Germinal center (tissue), 1 donor: ENCODE measurements around the gene RYR3.

ENCODE experiments used
- DNase-seq: peaks from one replicate; pipeline ENCODE4 v3.0.0; 2012; ENCODE audit warnings: mixed read lengths, low spot score

The RYR3 gene

GRCh38 chr15:33834892-33835743 lies 524.4 kb downstream of the RYR3 start:
- DNase-seq, result no peak

- DNase-seq, result no peak
These were observed 526.5 kb downstream of the RYR3 start for GRCh38 chr15:33837294-33837693.

- DNase-seq, result no peak
These were observed 528.8 kb downstream of the RYR3 start for GRCh38 chr15:33839540-33839939.

GRCh38 chr15:33840615-33841014 lies 529.8 kb downstream of the RYR3 start:
- no peak for DNase-seq

GRCh38 chr15:33844186-33844585 lies 533.4 kb downstream of the RYR3 start:
- DNase-seq, result no peak

- DNase-seq, result no peak
These were observed 533.8 kb downstream of the RYR3 start for GRCh38 chr15:33844597-33844996.

GRCh38 chr15:33846142-33846541 lies 535.4 kb downstream of the RYR3 start:
- DNase-seq, result no peak

- no peak for DNase-seq
These were observed 536.1 kb downstream of the RYR3 start for GRCh38 chr15:33846862-33847261.

- DNase-seq, result no peak
These were observed 537.2 kb downstream of the RYR3 start for GRCh38 chr15:33848011-33848410.

GRCh38 chr15:33851079-33851478 lies 540.3 kb downstream of the RYR3 start:
- DNase-seq, result no peak

- DNase-seq, result no peak
These were observed 541.3 kb downstream of the RYR3 start for GRCh38 chr15:33852094-33852493.

GRCh38 chr15:33852570-33852969 lies 541.8 kb downstream of the RYR3 start:
- DNase-seq, result no peak

- DNase-seq, result no peak
These were observed 547.0 kb downstream of the RYR3 start for GRCh38 chr15:33857726-33858125.

- no peak for DNase-seq
These were observed 548.1 kb downstream of the RYR3 start for GRCh38 chr15:33858836-33859235.

- no peak for DNase-seq
These were observed 549.3 kb downstream of the RYR3 start for GRCh38 chr15:33859992-33860545.

- DNase-seq, result no peak
These were observed 550.0 kb downstream of the RYR3 start for GRCh38 chr15:33860754-33861153.

GRCh38 chr15:33864360-33865075 lies 553.8 kb downstream of the RYR3 start:
- no peak for DNase-seq

- DNase-seq, result no peak
These were observed 554.6 kb downstream of the RYR3 start for GRCh38 chr15:33865416-33865815.

GRCh38 chr15:33866101-33866737 lies 555.5 kb downstream of the RYR3 start:
- no peak for DNase-seq

GRCh38 chr15:33871980-33872379 lies 561.2 kb downstream of the RYR3 start:
- DNase-seq, result no peak

GRCh38 chr15:33872416-33873106 lies 561.8 kb downstream of the RYR3 start:
- DNase-seq, result no peak

- DNase-seq, result no peak
These were observed 563.4 kb downstream of the RYR3 start for GRCh38 chr15:33874156-33874555.
